ENCODE measurements around the gene ENG.

DNA sequence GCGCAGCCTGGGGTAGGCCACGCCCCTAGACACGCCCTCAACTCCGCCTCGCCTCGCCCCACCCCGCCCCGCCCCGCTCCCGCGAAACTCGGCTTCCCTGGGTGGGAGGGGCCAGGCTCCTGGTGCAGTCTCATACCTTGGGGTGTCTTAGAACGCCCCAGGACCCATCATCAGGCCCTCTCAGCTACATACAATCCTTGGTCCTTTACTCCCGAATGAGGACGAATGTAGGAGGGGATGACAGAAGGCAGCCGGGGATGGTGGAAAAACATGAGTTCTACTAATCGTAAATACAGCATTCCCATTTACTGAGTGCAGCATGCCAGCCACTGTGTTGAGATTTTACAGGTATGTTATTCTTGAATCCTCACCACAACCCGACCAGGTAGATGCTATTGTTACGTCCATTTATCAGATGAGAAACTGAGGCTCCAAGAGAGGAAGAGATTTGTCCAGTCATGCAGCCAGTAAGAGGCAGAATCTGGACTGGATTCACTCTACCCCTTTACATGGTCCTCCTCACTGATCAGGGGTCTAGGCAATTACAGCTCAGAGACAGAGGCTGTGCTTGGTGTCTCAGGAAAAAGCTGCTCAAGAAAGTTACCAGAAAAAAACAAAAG lies 82.8 kb downstream of the ENG start:
- TF ChIP-seq, protein P1, sequence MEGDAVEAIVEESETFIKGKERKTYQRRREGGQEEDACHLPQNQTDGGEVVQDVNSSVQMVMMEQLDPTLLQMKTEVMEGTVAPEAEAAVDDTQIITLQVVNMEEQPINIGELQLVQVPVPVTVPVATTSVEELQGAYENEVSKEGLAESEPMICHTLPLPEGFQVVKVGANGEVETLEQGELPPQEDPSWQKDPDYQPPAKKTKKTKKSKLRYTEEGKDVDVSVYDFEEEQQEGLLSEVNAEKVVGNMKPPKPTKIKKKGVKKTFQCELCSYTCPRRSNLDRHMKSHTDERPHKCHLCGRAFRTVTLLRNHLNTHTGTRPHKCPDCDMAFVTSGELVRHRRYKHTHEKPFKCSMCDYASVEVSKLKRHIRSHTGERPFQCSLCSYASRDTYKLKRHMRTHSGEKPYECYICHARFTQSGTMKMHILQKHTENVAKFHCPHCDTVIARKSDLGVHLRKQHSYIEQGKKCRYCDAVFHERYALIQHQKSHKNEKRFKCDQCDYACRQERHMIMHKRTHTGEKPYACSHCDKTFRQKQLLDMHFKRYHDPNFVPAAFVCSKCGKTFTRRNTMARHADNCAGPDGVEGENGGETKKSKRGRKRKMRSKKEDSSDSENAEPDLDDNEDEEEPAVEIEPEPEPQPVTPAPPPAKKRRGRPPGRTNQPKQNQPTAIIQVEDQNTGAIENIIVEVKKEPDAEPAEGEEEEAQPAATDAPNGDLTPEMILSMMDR (IDR thresholded peaks at IDR 0.05): no peak
- TF ChIP-seq POLR2AphosphoS5 (IDR thresholded peaks at IDR 0.05) (no peak), POLR2A (IDR thresholded peaks at IDR 0.05) (no peak), EP300 (IDR thresholded peaks at IDR 0.05) (no peak)

Data from stomach (tissue), 4 donors.